ENCODE data around the gene IRAK2.

DNA sequence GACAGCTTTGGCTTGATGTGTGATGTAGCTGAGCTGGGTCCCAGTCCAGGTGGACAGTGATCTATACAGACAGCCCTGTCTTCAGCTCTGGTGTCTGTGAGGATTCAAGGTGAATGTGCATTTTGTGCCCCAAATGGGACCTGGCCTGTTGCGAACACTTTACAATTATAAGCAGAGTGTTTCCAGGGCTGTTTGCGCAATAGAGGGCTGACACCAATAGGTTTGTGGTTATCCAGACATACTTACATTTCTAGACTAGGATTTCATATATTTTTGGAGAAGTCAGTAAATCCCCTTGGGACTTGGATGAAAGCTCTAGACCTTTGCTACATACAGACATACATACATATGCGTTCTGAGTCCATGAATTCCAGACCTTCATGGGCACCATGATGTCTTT, 79.3 kb downstream of the IRAK2 start:
- TF ChIP-seq, protein P1, sequence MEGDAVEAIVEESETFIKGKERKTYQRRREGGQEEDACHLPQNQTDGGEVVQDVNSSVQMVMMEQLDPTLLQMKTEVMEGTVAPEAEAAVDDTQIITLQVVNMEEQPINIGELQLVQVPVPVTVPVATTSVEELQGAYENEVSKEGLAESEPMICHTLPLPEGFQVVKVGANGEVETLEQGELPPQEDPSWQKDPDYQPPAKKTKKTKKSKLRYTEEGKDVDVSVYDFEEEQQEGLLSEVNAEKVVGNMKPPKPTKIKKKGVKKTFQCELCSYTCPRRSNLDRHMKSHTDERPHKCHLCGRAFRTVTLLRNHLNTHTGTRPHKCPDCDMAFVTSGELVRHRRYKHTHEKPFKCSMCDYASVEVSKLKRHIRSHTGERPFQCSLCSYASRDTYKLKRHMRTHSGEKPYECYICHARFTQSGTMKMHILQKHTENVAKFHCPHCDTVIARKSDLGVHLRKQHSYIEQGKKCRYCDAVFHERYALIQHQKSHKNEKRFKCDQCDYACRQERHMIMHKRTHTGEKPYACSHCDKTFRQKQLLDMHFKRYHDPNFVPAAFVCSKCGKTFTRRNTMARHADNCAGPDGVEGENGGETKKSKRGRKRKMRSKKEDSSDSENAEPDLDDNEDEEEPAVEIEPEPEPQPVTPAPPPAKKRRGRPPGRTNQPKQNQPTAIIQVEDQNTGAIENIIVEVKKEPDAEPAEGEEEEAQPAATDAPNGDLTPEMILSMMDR (IDR thresholded peaks at IDR 0.05): no peak
- TF ChIP-seq POLR2AphosphoS5 (IDR thresholded peaks at IDR 0.05): no peak
